Tibial artery (tissue), 4 donors: ENCODE measurements around the gene RNF4.

Experiments
- DNase-seq, 2 donors: peaks; one replicate each; pipeline ENCODE4 v3.0.0-alpha.2; 2019
- H3K27ac ChIP-seq, 2 donors: fragments of 200-600 bp; sonication (generic) in 1 of 2; 1 replicate in 1 of 2; 2 replicates in 1 of 2; pipeline ENCODE4 v1.5.1; 2018 to 2019; ENCODE audit warnings: mild to moderate bottlenecking in 1 of 2
- H3K27me3 ChIP-seq, 2 donors: fragments of 200-600 bp; sonication (generic) in 1 of 2; one replicate each; pipeline versions ENCODE4 v1.5.1 to v1.6.0; 2016 to 2019
- H3K36me3 ChIP-seq, 3 donors: fragments of 200-600 bp; sonication (generic) in 2 of 3; one replicate each; pipeline ENCODE4 v1.5.1; 2016 to 2019; ENCODE audit warnings: mild to moderate bottlenecking in 2 of 3
- H3K4me1 ChIP-seq, 4 donors: fragments of 200-600 bp; sonication (generic) in 2 of 4; 1 replicate in 3 of 4; 2 replicates in 1 of 4; pipeline ENCODE4 v1.5.1; 2016 to 2019
- H3K4me3 ChIP-seq, 2 donors: fragments of 200-600 bp; sonication (generic) in 1 of 2; 1 replicate in 1 of 2; 2 replicates in 1 of 2; pipeline ENCODE4 v1.5.1; 2018 to 2019; ENCODE audit warnings: mild to moderate bottlenecking in 2 of 2
- H3K9me3 ChIP-seq, 3 donors: fragments of 200-600 bp; sonication (generic) in 1 of 3; one replicate each; pipeline ENCODE4 v1.5.1; 2016 to 2019
- CTCF ChIP-seq, 2 experiments: fragments of 200-600 bp in 1 of 2; fragments of 450-650 bp in 1 of 2; IDR thresholded peaks; one replicate each; pipeline ENCODE4 v1.5.1; 2017 to 2019; ENCODE audit warnings: antibody characterized with exemption in 2 of 2, mild to moderate bottlenecking in 1 of 2, moderate library complexity in 1 of 2
- intact Hi-C: fragments of 100-400 bp; cut with DNase I; formaldehyde crosslinking; loops from one replicate; pipeline ENCODE4 v1.15.0; 2023; ENCODE audit warnings: low total_unique reads

The RNF4 gene

GRCh38 chr4:2489081-2489805, 20.3 kb downstream of the RNF4 start:
- Histone ChIP-seq H3K27me3 (no peaks in the 10 kb centered on the region), H3K4me1 (peaks cover 0 to 35% (median 13%) of the 10 kb centered on the region in 4 donors), H3K4me3 (no peak overlapping the region), H3K27ac (no peak overlapping the region), H3K36me3 (peaks cover 38 to 46% (median 42%) of the 10 kb centered on the region in 3 donors), H3K9me3 (peaks cover 0 to 5% (median 0%) of the 10 kb centered on the region in 3 donors)
- intact Hi-C loops: no loop called here
- TF ChIP-seq CTCF (IDR thresholded peaks at IDR 0.05): no peak
- DNase-seq: no peak

DNA sequence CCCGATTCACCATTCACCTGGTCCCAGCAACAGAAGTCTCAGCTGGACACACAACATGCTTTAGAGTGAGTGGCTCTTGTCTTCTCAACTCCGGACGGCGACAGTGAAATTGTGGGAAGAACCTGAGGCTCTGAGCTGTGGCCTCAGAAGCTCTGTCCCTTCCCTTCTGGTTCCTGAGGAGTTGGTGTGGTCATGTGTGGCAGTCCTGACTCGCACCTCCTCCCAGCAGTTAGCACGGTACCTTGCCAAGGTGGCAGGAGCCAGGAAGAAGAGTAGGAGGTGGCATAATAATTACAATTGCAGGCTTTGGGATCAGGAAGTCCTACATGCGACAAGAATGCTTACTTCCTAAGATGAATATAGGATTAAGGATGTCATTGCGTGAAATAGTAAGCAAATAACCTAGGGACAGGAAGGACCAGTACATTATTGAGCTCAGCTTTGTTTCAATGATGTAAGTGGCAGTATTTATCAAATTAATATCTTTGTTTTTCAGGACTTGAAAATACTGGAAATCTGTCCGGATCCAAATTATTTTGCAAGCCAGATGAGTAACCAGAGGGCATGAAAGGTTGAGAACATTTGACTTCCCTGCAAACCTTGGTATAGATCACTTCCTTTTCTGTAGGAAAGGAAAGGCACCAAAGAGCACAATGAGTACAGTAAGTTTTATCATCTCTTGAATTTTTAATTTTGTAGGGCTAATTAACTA, 21.1 kb downstream of the RNF4 start:
- DNase-seq: no peak
- TF ChIP-seq CTCF (IDR thresholded peaks at IDR 0.05): no peak
- Histone ChIP-seq H3K27me3 (no peaks in the 10 kb centered on the region), H3K36me3 (peaks cover 39 to 46% (median 42%) of the 10 kb centered on the region in 3 donors), H3K4me3 (no peak overlapping the region), H3K9me3 (peaks cover 0 to 5% (median 0%) of the 10 kb centered on the region in 3 donors), H3K4me1 (peaks cover 0 to 35% (median 11%) of the 10 kb centered on the region in 4 donors), H3K27ac (no peak overlapping the region)
- intact Hi-C loops: loop anchor here (5.0 kb wide), 1 partner anchor 698 kb away; the partner anchor contains the start of gene FGFR3

- Histone ChIP-seq H3K27me3 (no peaks in the 10 kb centered on the region), H3K4me1 (peaks cover 0 to 29% (median 14%) of the 10 kb centered on the region in 4 donors), H3K4me3 (no peak overlapping the region), H3K36me3 (peaks cover 49 to 72% (median 64%) of the 10 kb centered on the region in 3 donors), H3K27ac (no peak overlapping the region), H3K9me3 (peaks cover 0 to 5% (median 0%) of the 10 kb centered on the region in 3 donors)
- intact Hi-C loops: loop anchor here (5.0 kb wide), 1 partner anchor 701 kb away; the partner anchor contains the start of gene FGFR3
- no peak for TF ChIP-seq CTCF (IDR thresholded peaks at IDR 0.05)
- no peak for DNase-seq
Observed at GRCh38 chr4:2492970-2493369, 24.1 kb downstream of the RNF4 start.

GRCh38 chr4:2494992-2495391, 26.1 kb downstream of the RNF4 start:
- intact Hi-C loops: loop anchor here (5.0 kb wide), 1 partner anchor 703 kb away; the partner anchor contains the start of gene FGFR3

More at GRCh38 chr4:2494992-2495391, 26.1 kb downstream of the RNF4 start:
- H3K27me3 ChIP-seq: no peaks in the 10 kb centered on the region
- no peak for DNase-seq
- H3K36me3 ChIP-seq: peaks cover 56 to 85% (median 76%) of the 10 kb centered on the region in 3 donors
- H3K9me3 ChIP-seq: peaks cover 0 to 5% (median 0%) of the 10 kb centered on the region in 3 donors
- peaks cover 0 to 27% (median 8%) of the 10 kb centered on the region in 4 donors for H3K4me1 ChIP-seq
- H3K27ac ChIP-seq: peak overlapping the region in 1 of 2 donors; percentile 38
- no peak for TF ChIP-seq CTCF (IDR thresholded peaks at IDR 0.05)
- H3K4me3 ChIP-seq: no peak overlapping the region
